MM.1S (cell line): Measurements from ENCODE around the gene OR4D2.

Experiments
- EZH2phosphoT487 ChIP-seq: fragments of 300-600 bp; sonication (generic); IDR thresholded peaks from 2 replicates; pipeline ENCODE4 v1.6.1; 2018; ENCODE audit warnings: antibody characterized with exemption, low read length
- TF ChIP-seq, protein P1 (sequence below): fragments of 300-600 bp; sonication (generic); IDR thresholded peaks from 2 replicates; pipeline ENCODE4 v1.5.1; 2016; ENCODE audit warnings: antibody characterized with exemption, low read length, mixed read lengths

DNA sequence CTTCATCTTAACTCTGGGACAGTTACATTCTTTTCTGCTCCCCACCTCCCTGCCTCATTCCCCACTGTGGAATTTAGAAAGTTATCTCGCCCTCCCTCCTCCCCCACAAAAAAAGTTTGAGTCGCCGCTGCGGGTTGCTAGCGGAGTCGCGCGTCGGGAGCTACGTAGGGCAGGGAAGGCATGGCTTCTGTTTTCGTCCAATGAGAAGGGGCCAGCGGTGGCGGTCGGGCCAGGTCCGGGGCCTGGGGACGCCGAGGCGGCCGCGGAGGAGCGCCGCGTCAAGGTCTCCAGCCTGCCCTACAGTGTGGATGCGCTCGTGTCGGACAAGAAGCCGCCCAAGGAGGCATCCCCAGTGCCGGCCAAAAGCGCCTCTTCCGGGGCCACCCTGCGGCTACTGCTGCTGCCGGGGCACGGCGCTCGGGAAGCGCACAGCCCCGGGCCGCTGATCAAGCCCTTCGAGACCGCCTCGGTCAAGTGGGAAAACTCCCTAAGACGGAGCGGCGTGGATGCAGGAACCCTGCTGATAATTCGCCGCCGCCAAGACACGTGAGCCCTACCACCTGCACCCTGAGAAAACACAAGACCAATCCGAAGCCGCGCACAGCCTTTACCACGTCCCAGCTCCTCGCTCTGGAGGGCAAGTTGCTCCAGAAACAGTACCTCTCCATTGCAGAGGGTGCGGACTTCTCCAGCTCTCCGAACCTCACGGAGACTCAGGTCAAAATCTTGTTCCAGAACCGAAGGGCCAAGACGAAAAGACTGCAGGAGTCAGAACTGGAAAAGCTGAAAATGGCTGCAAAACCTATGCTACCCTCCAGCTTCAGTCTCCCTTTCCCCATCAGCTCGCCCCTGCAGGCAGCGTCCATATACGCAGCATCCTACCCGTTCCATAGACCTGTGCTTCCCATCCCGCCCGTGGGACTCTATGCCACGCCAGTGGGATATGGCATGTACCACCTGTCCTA is 9.7 kb upstream of the OR4D2 start:
- no peak for TF ChIP-seq EZH2phosphoT487
- TF ChIP-seq, protein P1, sequence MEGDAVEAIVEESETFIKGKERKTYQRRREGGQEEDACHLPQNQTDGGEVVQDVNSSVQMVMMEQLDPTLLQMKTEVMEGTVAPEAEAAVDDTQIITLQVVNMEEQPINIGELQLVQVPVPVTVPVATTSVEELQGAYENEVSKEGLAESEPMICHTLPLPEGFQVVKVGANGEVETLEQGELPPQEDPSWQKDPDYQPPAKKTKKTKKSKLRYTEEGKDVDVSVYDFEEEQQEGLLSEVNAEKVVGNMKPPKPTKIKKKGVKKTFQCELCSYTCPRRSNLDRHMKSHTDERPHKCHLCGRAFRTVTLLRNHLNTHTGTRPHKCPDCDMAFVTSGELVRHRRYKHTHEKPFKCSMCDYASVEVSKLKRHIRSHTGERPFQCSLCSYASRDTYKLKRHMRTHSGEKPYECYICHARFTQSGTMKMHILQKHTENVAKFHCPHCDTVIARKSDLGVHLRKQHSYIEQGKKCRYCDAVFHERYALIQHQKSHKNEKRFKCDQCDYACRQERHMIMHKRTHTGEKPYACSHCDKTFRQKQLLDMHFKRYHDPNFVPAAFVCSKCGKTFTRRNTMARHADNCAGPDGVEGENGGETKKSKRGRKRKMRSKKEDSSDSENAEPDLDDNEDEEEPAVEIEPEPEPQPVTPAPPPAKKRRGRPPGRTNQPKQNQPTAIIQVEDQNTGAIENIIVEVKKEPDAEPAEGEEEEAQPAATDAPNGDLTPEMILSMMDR, result no peak
